KBM-7 (cell line): ENCODE measurements around the gene ATRX.
A peak's percentile ranks its signal among the peaks of the same experiment; 100 is the strongest.
"Not testable (repeated sequence)": the region's sequence is repeated elsewhere in the genome, so short reads cannot be mapped to it uniquely, and the experiment has no call there.

ENCODE experiments used
- DNase-seq: peaks from one replicate; pipeline ENCODE4 v3.0.0-alpha.2; 2015
- in situ Hi-C: fragments of 300-500 bp; cut with MboI; formaldehyde crosslinking; loops from 2 replicates; pipeline ENCODE4 v1.14.3; 2020; ENCODE audit warnings: low sequenced_read_pairs, low pct_unique_long_range_greater_than_20kb, mixed read lengths

The ATRX gene

GRCh38 chrX:77638397-77638796 lies 147.6 kb downstream of the ATRX start:
- DNase-seq, result no peak
- in situ Hi-C loops, result no loop called here

GRCh38 chrX:77635373-77635772 lies 150.6 kb downstream of the ATRX start:
- no peak for DNase-seq
- in situ Hi-C loops, result no loop called here

GRCh38 chrX:77628294-77629025 lies 157.6 kb downstream of the ATRX start:
- DNase-seq, result peak; percentile 24
- in situ Hi-C loops, result no loop called here

DNA sequence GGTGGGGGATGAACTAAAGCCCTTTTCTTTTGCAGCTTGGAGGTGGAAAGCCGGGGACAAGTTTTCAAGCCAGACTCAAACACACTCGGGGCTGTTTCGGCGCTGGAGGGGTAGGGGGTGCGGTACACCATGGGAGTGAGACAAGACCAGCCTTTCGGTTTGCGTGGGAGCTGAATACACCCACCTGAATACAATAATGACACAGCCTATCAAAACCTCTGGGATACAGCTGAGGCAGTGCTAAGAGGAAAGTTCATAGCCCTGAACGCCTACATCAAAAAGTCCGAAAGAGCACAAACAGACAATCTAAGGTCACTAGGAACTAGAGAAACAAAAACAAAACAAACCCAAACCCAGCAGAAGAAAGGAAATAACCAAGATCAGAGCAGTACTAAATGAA lies 163.3 kb downstream of the ATRX start:
- in situ Hi-C loops, result no loop called here
- no peak for DNase-seq

- in situ Hi-C loops, result no loop called here
- DNase-seq, result no peak
Measured at GRCh38 chrX:77622233-77622632, 163.8 kb downstream of the ATRX start.

GRCh38 chrX:77621453-77621852 lies 164.6 kb downstream of the ATRX start:
- DNase-seq, in situ Hi-C loops: not testable (repeated sequence)

GRCh38 chrX:77617206-77617605 lies 168.8 kb downstream of the ATRX start:
- in situ Hi-C loops, result no loop called here
- no peak for DNase-seq

DNA sequence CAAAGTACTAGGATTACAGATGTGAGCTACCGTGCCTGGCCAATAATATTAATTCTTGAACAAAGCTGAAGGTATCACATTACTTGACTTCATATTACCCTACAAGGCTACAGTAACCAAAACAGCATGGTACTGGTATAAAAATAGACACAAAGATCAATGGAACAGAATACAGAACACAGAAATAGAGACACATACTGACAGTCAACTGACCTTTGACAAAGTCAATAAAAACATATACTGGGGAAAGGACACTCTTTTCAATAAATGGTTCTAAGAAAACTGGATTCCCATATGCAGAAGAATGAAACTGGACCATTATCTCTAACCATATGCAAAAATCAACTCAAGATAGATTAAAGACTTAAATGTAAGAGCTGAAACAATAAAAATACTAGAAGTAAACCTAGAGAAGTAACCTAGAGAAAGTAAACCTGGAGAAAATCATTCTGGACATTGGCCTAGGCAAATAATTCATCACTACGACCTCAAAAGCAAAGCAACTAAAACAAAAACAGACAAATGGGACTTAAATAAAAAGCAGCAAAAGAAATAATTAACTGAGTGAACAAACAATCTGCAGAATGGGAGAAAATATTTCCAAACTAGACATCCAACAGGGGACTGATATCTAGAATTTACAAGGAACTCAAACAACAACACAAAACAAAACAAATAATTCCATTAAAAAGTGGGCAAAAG lies 182.2 kb downstream of the ATRX start:
- in situ Hi-C loops, result no loop called here
- no peak for DNase-seq

DNA sequence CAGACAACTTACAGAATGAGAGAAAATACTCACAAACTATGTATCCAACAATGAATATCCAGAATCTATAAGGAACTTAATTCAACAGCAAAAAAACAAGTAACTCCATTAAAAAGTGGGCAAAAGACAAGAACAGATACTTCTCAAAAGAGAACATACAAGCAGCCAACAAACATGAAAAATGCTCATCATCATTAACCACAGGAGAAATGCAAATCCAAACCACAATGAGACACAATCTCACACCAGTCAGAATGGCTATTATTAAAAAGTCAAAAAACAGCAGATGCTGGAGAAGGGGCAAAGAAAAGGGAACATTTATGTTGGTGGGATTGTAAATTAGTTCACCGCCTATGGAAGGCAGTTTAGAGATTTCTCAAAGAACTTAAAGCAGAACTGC lies 188.5 kb downstream of the ATRX start:
- peak; percentile 5 for DNase-seq
- in situ Hi-C loops, result no loop called here

GRCh38 chrX:77597090-77597489 lies 188.9 kb downstream of the ATRX start:
- in situ Hi-C loops, result no loop called here
- peak; percentile 9 for DNase-seq

- DNase-seq, result no peak
- in situ Hi-C loops, result no loop called here
Measured at GRCh38 chrX:77595848-77596247, 190.2 kb downstream of the ATRX start.

- in situ Hi-C loops, result no loop called here
- DNase-seq, result no peak
Measured at GRCh38 chrX:77572322-77572721, 213.7 kb downstream of the ATRX start.

DNA sequence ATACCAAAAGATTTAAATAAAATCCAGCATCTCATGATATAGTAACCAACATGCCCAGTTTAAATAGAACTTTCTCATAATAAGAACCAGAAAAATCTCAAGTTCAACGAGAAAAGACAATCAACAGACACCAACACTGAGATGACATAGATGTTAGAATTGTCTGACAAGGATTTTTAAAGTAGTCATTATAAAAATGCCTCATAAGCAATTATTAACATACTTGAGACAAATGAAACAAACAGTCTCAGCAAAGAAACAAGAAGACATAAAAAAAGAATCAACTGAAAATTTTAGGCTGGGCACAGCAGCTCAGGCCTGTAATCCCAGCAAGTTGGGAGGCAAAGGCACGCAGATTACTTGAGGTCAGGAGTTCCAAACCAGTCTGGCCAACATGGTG lies 220.7 kb downstream of the ATRX start:
- no peak for DNase-seq
- in situ Hi-C loops, result no loop called here

DNA sequence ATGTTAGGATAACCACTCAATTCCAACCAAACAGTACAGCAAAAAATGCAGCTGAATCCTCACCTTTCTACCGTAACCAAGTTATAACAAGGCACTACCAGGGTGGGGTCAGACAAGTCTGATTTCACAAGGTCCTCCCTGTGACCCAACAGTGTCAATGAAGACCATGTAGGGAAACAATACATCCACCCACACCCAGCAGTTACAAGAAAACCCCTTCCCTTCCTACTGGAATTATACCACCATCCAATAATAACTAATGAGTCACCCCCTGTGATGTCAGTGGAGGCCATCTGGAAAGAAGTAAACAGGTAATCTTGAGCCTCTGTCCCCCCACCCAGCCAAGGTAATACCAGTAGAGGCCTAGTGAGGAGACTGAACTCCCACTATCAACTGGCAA lies 221.2 kb downstream of the ATRX start:
- in situ Hi-C loops, result no loop called here
- no peak for DNase-seq

DNA sequence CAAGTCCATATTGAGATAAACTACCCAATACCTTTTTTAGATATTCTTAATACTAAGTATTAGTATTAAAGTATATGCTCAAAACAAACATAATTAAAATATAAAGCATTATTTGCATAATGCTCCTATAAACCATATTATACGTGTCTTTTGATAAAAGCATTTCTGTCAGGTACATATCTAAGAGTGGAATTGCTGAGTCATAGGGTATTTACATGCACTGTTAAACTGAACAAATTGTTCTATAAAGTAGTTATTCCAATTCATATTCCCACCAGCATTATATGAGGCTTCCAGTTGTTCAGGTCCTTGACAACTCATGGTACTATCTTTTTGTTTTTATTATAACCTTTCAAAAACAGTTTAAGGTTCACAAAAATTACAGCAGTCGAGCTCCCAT lies 224.6 kb downstream of the ATRX start:
- no peak for DNase-seq
- in situ Hi-C loops, result no loop called here

- in situ Hi-C loops, result no loop called here
Measured at GRCh38 chrX:77556276-77556675, 229.7 kb downstream of the ATRX start.

DNA sequence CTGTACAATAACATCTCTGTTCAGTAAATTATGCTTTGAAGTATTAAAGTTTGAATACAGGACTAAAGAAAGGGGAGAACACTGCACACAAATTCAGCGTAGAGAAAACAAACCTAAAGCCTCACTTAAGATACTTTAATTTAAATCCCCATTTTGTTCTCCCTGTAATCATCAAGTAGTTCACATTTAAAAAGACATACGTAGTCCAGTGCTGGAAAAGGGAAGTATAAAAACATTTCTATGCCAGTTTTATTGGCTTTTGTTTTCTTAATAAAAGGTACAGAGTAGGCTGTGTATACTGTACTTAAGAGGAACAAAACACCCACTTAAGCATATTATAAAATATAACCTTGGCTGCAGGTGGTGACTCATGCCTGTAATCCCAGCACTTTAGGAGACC lies 237.3 kb downstream of the ATRX start:
- peak; percentile 6 for DNase-seq
- in situ Hi-C loops, result no loop called here

More at GRCh38 chrX:77556276-77556675, 229.7 kb downstream of the ATRX start:
- no peak for DNase-seq

DNA sequence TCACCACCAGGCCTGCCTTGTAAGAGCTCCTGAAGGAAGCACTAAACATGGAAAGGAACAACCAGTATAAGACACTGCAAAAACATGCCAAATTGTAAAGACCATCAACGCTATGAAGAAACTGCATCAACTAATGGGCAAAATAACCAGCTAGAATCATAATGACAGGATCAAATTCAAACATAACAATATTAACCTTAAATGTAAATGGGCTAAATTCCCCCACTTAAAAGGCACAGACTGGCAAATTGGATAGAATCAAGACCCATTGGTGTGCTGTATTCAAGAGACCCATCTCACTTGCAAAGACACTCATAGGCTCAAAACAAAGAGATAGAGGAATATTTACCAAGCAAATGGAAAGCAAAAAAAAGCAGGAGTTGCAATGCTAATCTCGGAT lies 246.2 kb downstream of the ATRX start:
- in situ Hi-C loops, DNase-seq: not testable (repeated sequence)

- DNase-seq, in situ Hi-C loops: not testable (repeated sequence)
Measured at GRCh38 chrX:77531261-77531660, 254.8 kb downstream of the ATRX start.

DNA sequence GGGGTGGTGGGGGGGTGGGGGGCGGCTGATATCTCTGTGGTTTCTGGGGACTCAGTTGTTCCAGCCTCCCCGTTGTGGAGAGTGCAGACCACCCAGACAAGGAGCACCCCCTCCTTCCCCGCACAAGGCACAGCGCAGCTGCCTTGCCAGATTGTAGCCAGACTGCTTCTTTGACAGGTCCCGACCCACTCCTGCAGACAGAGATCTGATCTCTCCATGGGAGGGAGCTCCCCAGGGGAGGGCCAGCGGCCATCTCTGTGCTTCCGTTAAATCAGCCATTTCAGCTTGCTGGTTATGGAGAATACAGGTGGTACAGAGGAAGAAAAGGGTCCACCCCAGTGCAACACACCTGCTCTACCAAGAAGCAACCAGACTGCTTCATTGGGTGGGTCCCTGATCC lies 258.0 kb downstream of the ATRX start:
- in situ Hi-C loops, result no loop called here
- DNase-seq, result no peak
